Astrocyte (in vitro differentiated cells and primary cell): ENCODE data around the gene P4HA2.

ENCODE experiments used
- EZH2 ChIP-seq: IDR thresholded peaks from 2 replicates; pipeline ENCODE4 v1.6.1; 2012; ENCODE audit warnings: mild to moderate bottlenecking, low read length, inconsistent platforms; ENCODE audit not compliant: insufficient read depth
- TF ChIP-seq, protein P1 (sequence below): IDR thresholded peaks from 2 replicates; pipeline ENCODE4 v1.5.1; 2011; ENCODE audit warnings: low read depth, mild to moderate bottlenecking, inconsistent platforms, low read length, moderate library complexity; ENCODE audit not compliant: insufficient read depth

DNA sequence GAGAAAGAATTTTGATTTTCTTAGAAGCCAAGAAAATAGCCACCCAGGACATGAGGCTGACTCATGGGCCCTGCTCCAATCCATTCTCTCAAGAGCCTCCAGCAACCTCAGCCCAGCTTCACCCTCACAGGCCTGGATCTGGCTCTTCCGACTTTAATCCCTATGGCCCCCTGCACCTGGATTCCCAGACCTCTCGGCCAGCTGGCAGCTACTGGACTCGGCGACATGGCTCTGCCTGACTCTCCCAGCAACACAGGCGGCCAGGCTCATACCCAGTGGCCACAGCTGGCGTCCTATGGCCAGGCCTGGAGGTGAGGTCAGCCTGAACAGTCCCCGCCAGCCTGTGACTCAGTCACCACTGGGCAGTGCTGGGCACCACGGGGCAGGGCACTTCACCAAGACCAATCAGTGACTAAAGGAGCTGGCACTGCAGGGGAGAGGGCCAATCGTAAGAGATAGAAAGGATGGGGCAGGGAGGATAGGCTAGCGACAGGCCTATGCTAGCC lies 23.6 kb upstream of the P4HA2 start:
- TF ChIP-seq EZH2, result no peak
- TF ChIP-seq, protein P1, sequence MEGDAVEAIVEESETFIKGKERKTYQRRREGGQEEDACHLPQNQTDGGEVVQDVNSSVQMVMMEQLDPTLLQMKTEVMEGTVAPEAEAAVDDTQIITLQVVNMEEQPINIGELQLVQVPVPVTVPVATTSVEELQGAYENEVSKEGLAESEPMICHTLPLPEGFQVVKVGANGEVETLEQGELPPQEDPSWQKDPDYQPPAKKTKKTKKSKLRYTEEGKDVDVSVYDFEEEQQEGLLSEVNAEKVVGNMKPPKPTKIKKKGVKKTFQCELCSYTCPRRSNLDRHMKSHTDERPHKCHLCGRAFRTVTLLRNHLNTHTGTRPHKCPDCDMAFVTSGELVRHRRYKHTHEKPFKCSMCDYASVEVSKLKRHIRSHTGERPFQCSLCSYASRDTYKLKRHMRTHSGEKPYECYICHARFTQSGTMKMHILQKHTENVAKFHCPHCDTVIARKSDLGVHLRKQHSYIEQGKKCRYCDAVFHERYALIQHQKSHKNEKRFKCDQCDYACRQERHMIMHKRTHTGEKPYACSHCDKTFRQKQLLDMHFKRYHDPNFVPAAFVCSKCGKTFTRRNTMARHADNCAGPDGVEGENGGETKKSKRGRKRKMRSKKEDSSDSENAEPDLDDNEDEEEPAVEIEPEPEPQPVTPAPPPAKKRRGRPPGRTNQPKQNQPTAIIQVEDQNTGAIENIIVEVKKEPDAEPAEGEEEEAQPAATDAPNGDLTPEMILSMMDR, result no peak
